Measurements from ENCODE around the gene PLA2G4B. TPM values are rescaled to one million over a fixed set of nuclear protein-coding genes. Genes with fewer than 3 reads are reported as not detected.

Gene PLA2G4B
- total and polyA plus RNA-seq, 2 of the 8 experiments (the other 6 are each of a cell fraction or from before 2014, with no cell fraction given) = 4.2 to 9.2 TPM

GRCh38 chr15:41832208-41832607 lies 6.4 kb upstream of the PLA2G4B start:
- FAIRE-seq = no peak
- Histone ChIP-seq H3K4me1 (replicated peaks in 1 of 4; ENCODE audit: control insufficient read depth in 3 of 4, insufficient read depth in 4 of 4, low read length in 3 of 4) (peaks cover 0 to 4% (median 2%) of the 10 kb centered on the region in 4 experiments; a peak in 3 of 7 replicates), H3K27ac (ENCODE audit: low read depth, low read length) (no peak overlapping the region), H2AK5ac (ENCODE audit: low read depth, low read length) (no peak overlapping the region), H3K23me2 (ENCODE audit: low read depth, low read length) (peaks cover 10% of the 10 kb centered on the region; the same call in 1 of the 2 replicates), H2BK5ac (ENCODE audit: low read depth, low read length) (no peak overlapping the region), H3K14ac (ENCODE audit: insufficient read length) (no peak overlapping the region), H2BK15ac (ENCODE audit: low read length) (no peak overlapping the region), H2BK20ac (ENCODE audit: low read length) (no peak overlapping the region), H2BK120ac (replicated peaks; ENCODE audit: low read depth, low read length) (no peak overlapping the region), H4K20me1 (replicated peaks in 1 of 2; ENCODE audit: control insufficient read depth in 1 of 2, insufficient read depth in 2 of 2, low read length in 2 of 2) (peaks cover 1 to 15% of the 10 kb centered on the region in 2 experiments), H3K4me2 (ENCODE audit: insufficient read depth in 1 of 2, low read depth in 2 of 2, low read length in 2 of 2) (no peak overlapping the region), H3K56ac (replicated peaks; ENCODE audit: insufficient read length, low read depth, low read length) (no peak overlapping the region), H3K36me3 (ENCODE audit: control insufficient read depth in 2 of 4, insufficient read depth in 4 of 4, low read length in 3 of 4) (peaks cover 0 to 3% (median 0%) of the 10 kb centered on the region in 4 experiments; a peak in 4 of 8 replicates), H3K4ac (replicated peaks; ENCODE audit: insufficient read length, low read depth, low read length) (no peak overlapping the region), H3K9ac (replicated peaks in 1 of 4; ENCODE audit: extremely low read depth in 1 of 4, low read depth in 3 of 4, low read length in 3 of 4) (no peak overlapping the region), H2BK12ac (ENCODE audit: low read depth, low read length) (no peak overlapping the region), H4K5ac (ENCODE audit: insufficient read length, low read depth, low read length) (no peak overlapping the region), H3K9me3 (ENCODE audit: insufficient read depth in 2 of 2, low read depth in 1 of 2, low read length in 1 of 2) (no peaks in the 10 kb centered on the region), H3K79me1 (ENCODE audit: low read depth, low read length) (peaks cover 2% of the 10 kb centered on the region; the same call in 1 of the 2 replicates), H3K23ac (ENCODE audit: insufficient read length) (no peak overlapping the region), H4K91ac (replicated peaks; ENCODE audit: insufficient read length, low read length) (no peak overlapping the region), H2AFZ (ENCODE audit: low read length) (no peak overlapping the region), H3K27me3 (replicated peaks in 1 of 4; ENCODE audit: control insufficient read depth in 3 of 4, extremely low read depth in 1 of 4, insufficient read depth in 3 of 4, low read length in 3 of 4) (no peaks in the 10 kb centered on the region), H4K8ac (ENCODE audit: extremely low read depth, insufficient read depth, low read length) (no peak overlapping the region; the same call in 1 of the 2 replicates), H3K79me2 (ENCODE audit: control insufficient read depth in 1 of 2, insufficient read depth in 2 of 2, low read length in 2 of 2) (no peaks in the 10 kb centered on the region), H3K18ac (ENCODE audit: extremely low read depth, low read length) (no peak overlapping the region), H3K4me3 (ENCODE audit: extremely low read depth in 1 of 4, insufficient read depth in 2 of 4, low read depth in 3 of 4, low read length in 4 of 4) (no peak overlapping the region)
- CTCF ChIA-PET (ENCODE audit: partially characterized antibody) = interaction anchor here (1.0 to 3.8 kb wide), 7 partner anchors 11 to 129 kb away, joined by 3 to 30 read pairs (median 3); partner anchors contain the start of gene MAPKBP1
- TF ChIP-seq POLR2A (IDR thresholded peaks at IDR 0.05; ENCODE audit: control extremely low read depth in 1 of 2, low read depth in 2 of 2, low read length in 2 of 2) (no peak), CHD1 (IDR thresholded peaks at IDR 0.05; ENCODE audit: low read depth, low read length) (no peak), MAX (IDR thresholded peaks at IDR 0.05) (no peak), JUND (IDR thresholded peaks at IDR 0.05; ENCODE audit: low read length) (no peak), CREB1 (IDR thresholded peaks at IDR 0.05) (no peak), SP1 (IDR thresholded peaks at IDR 0.05; ENCODE audit: low read depth, low read length) (no peak), KDM4A (IDR thresholded peaks at IDR 0.05; ENCODE audit: low read depth, low read length, severe bottlenecking) (no peak)
- POLR2A ChIA-PET (ENCODE audit: partially characterized antibody) = interaction anchor here (0.7 to 1.7 kb wide), 3 partner anchors 9 to 58 kb away, joined by 4 to 11 read pairs (median 5); partner anchors contain the start of gene MAPKBP1
- 94% methylated on average over 9 of the region's 10 CpGs; no CpG with 5 or more reads in 1 of the 2 experiments for WGBS, 2 experiments (ENCODE audit: extremely low coverage in 1 of 2, insufficient coverage in 1 of 2, insufficient read length in 1 of 2, insufficient replicate concordance in 2 of 2, low coverage in 1 of 2, low lambda C conversion rate in 2 of 2, missing lambda C conversion rate in 1 of 2)
- DNase-seq (ENCODE audit: low read depth in 1 of 2, low spot score in 2 of 2) = no peak
